GM21360 (cell line): Measurements from ENCODE around the gene GRIK4.

Source experiments
- ATAC-seq: cut with Tn5 transposase; IDR thresholded peaks from one replicate; pipeline ENCODE4 v1.9.1; 2021; ENCODE audit warnings: mild to moderate bottlenecking, moderate library complexity; ENCODE audit not compliant: unreplicated experiment

GRIK4 gene

GRCh38 chr11:120547316-120547715 is 35.8 kb downstream of the GRIK4 start:
- no peak for ATAC-seq

DNA sequence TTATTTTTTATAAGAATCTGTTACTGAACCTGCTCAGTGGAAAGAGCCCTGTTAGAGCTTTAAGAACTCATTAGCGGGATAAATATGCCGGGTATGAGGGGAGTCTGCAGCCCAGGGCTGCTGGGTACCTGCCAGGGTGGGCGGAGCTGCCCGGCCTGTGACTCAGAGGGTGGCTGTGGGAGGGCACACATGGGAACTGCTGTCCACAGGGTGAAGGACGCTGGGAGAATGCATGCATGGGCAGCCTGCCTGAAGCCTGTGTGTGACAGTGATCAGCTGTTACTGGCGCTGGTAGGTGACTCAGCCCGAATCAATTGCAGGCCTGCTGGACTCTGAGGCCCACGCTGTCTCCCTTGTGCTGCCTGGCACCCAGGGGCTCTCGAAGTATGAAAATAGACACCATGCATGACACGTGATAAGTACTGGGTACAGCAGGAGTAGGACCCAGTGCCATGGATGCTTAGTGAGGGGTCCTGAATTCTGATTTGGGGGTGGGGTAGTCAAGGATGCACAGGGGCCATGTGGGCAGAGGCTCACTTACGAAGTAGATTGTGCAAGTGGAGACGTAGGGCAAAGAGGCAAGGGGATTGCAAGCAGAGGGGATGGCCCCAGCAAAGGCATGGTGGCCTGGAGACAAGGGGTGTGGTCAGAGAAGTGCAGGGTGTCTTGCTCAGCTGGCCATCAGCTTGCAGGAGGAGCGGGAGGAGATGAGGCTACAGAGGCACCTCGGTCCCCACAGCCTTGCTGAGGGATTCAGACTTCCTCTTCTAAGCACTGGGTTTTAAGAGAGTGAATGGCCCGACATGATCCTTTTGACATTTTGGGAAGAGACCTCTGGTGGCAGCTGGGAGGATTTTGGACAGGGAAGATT is 36.5 kb downstream of the GRIK4 start:
- no peak for ATAC-seq

GRCh38 chr11:120548682-120549209 is 37.2 kb downstream of the GRIK4 start:
- ATAC-seq: no peak

DNA sequence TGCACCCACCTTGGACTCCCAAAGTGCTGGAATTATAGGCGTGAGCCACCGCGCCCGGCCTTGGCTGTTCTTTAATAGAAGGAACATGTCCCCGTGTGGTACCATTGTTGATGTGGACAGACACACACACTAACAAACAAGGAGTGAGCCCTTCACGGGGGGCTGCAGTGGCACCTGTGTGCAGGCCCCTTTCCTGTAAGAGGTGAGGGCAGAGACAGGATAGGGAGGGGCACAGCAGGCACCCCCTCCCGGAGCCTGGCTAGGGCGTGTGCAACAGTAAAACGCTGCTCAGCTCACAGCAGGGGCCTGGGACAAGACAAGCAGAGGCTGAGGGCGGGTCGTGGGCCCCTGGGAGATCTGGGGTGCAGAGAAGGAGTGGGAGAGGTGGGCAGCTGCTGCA is 37.8 kb downstream of the GRIK4 start:
- no peak for ATAC-seq

DNA sequence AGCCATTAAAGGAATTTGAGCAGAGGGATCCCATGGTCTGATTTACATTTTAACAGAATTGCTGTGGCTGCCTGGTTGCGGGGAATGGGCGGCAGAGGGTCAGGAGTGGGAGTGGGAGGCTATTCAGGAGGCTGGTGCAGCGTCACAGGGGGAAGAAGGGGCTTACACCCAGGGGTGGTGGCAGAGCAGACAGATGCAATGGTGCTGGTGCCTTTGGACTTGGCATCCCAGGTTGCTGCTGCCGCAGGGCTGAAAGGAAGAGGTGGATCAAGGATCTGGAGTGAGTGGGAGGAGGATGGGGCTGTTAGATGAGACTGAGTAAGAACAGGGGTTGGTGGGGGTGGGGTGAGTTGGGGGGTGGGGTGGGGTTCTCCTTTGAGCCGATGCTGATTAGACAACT is 38.5 kb downstream of the GRIK4 start:
- no peak for ATAC-seq

DNA sequence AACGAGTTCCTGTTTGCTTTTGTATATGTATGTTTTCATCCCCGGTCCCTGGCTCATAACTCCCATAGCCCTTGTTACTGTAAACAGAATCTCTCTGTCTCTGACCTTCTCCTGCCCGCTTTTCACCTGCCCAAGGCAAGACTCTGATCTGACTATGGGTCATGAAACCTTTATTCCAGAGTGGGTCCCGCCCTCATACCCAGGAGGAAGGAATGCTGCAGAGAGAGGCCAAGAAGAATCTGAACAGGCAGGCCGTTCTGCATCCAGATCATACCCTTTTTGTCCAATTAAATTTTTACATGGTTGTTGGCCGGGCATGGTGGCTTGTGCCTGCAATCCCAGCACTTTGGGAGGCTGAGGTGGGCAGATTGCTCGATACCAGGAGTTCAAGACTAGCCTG is 39.6 kb downstream of the GRIK4 start:
- no peak for ATAC-seq

- ATAC-seq: no peak
Measured at GRCh38 chr11:120554766-120555432, 43.4 kb downstream of the GRIK4 start.

DNA sequence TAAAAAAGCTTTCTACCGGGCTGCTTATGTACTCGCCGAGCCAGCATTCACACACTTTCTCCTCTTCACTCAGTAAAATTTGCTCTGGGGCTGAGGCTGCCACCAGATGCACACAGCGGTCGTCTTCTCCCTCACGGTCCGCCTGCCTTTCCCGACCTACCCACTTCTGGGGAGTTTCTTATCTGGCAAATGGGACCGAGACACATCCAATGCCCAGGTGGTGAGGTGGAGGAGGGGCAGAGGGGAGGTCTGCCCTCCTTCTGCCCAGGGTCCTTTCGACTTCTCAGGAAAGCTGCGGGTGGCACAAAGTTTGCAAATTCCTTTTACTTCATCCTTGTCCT is 43.9 kb downstream of the GRIK4 start:
- ATAC-seq: no peak

- ATAC-seq: no peak
Measured at GRCh38 chr11:120556797-120557196, 45.2 kb downstream of the GRIK4 start.

GRCh38 chr11:120558744-120559431 is 47.3 kb downstream of the GRIK4 start:
- no peak for ATAC-seq

DNA sequence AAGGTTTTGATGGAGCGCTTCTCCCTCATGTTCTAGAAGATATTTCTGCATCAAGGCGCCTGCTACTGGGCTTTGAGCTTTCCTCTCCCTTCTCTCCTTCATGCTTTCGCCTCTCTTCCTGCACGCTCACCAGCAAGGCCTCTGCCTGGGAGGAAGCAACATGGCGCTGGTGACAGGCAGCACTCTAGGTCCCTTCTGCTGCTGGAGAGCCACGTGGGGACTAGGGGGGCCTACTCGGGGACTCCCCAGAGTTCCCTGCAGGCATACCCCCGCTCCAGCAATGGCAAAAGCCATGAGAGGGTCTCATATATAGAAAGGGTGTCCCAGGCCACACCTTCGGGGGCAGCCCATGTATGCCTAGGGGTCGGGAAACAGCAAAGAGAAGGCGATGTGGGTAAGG is 49.7 kb downstream of the GRIK4 start:
- no peak for ATAC-seq

- no peak for ATAC-seq
Measured at GRCh38 chr11:120562806-120563425, 51.4 kb downstream of the GRIK4 start.

DNA sequence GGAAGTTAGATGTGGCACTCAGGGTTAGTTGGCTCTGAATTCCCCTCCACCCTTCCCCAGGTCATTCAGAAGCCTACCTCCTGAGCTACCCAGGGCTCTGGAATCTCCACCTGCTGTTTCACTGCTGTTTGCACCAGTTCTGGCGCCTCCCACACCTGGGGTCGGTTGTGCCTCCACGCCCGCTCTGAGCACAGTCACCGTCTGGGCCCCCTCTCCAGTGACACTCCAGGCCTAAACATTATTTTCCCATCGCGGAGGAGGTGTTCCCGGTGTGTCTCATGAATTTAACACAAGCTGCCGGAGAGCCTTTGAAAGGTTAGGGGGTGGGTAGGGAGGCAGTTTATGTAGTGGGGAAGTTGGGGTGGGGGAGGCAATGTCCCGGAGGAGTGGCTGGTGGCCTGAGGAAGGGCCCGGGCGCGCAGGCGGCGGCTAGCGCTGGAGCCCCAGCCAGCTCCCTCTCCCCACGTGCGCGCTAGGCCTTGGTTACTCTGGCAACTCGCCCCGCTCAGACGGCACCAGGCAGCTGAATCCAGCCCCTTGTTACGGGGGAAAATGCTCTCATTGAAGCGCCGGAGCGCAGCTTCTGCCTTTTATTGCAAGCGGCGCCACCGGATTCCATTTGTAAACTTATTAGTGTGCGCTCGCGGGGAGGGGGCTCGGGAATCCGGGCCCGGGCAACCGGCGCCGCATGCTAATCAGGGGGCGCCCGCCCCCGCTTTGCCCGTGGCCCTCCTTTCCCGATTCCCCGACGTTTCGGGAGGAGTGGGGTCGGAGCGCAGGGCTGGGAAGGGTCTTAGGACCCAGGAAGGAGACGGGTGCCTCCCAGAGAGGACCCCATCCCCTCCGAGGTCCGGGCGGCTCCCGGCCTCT is 52.4 kb downstream of the GRIK4 start:
- no peak for ATAC-seq

GRCh38 chr11:120564573-120565311 is 53.2 kb downstream of the GRIK4 start:
- ATAC-seq: peak; percentile 70

GRCh38 chr11:120565466-120566155 is 54.1 kb downstream of the GRIK4 start:
- ATAC-seq: no peak

DNA sequence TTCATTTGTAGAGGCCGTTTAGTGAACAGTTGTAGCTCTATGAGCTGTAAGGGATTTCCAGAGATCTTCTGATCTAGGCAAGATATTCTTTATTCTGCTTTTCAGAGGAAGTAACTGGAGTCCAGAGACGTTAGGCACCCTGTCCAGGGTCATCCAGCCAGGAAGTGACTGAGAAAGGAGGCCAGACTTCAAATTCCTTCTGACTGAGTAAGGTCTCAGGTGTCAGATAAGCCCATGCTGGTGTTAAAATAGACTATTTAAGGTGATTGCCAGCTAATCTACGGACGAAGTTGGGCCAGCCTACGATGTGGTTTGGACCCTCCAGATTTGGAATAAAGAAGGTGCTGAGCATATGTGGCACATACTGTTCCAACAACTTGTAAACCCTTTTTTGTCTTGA is 54.6 kb downstream of the GRIK4 start:
- ATAC-seq: no peak

DNA sequence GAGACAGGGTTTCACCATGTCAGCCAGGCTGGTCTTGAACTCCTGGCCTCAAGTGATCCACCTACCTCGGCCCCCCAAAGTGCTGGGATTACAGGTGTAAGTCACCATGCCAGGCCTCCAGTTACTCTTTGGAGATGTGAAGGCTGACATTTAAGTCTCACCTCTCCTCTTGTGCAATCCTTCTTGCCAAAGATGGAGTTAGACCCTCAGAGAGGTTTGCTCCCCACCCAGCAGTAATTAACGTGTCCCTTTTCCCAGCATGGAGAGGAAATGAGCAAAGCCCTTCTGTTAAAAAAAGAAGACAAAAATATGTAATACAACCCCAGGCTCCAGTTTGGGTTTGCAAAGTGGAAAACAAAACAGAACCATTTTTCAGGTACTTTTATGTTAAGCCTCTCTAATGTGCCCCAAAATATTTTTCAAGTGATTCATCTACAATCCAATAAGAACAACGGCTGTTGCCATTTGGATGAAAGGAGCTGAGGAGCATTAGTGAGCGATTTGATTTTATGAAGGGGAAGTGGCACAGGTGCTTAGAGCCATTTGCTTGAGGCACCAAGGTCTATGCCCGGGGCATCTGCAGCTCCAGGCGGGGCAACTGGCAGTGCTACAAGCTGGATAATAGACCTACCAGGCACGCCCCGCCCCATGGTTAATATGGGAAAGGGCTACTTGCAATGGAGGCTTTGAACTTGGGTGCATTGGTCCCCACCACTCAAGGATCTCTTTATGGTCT is 57.2 kb downstream of the GRIK4 start:
- no peak for ATAC-seq

- no peak for ATAC-seq
Measured at GRCh38 chr11:120569861-120570260, 58.3 kb downstream of the GRIK4 start.
